ENCODE measurements around the gene ADAM19. TPM values are rescaled to one million over a fixed set of nuclear protein-coding genes. Genes with fewer than 3 reads are reported as not detected.

ADAM19 gene
- total RNA-seq, 1 donor from 2014 or later, result 4.9 TPM

- Histone ChIP-seq H3K27me3 (no peaks in the 10 kb centered on the region), H3K4me1 (peaks cover 4% of the 10 kb centered on the region), H3K36me3 (no peaks in the 10 kb centered on the region), H3K9me3 (no peaks in the 10 kb centered on the region), H3K4me3 (no peak overlapping the region), H3K27ac (no peak overlapping the region)
- no peak for TF ChIP-seq POLR2AphosphoS5 (IDR thresholded peaks at IDR 0.05; ENCODE audit: insufficient read depth in 1 of 2, low read depth in 1 of 2)
- TF ChIP-seq POLR2A (IDR thresholded peaks at IDR 0.05), result no peak
- no peak for TF ChIP-seq CTCF (IDR thresholded peaks at IDR 0.05)
- DNase-seq (ENCODE audit: extremely low spot score in 2 of 2), result no peak
- intact Hi-C loops (cut with DNase I), result no loop called here
Observed at GRCh38 chr5:157505496-157505895, 70.1 kb downstream of the ADAM19 start.

GRCh38 chr5:157504053-157504452 is 71.5 kb downstream of the ADAM19 start:
- intact Hi-C loops (cut with DNase I), result no loop called here
- TF ChIP-seq POLR2AphosphoS5 (IDR thresholded peaks at IDR 0.05; ENCODE audit: insufficient read depth in 1 of 2, low read depth in 1 of 2), result no peak
- no peak for TF ChIP-seq POLR2A (IDR thresholded peaks at IDR 0.05)
- TF ChIP-seq CTCF (IDR thresholded peaks at IDR 0.05), result no peak
- no peaks in the 10 kb centered on the region for H3K9me3 ChIP-seq
- H3K36me3 ChIP-seq, result no peaks in the 10 kb centered on the region
- no peak overlapping the region for H3K27ac ChIP-seq
- H3K4me3 ChIP-seq, result no peak overlapping the region
- H3K4me1 ChIP-seq, result peaks cover 4% of the 10 kb centered on the region
- H3K27me3 ChIP-seq, result no peaks in the 10 kb centered on the region
- DNase-seq (ENCODE audit: extremely low spot score in 2 of 2), result no peak

- DNase-seq (ENCODE audit: extremely low spot score in 2 of 2), result no peak
- TF ChIP-seq POLR2A (IDR thresholded peaks at IDR 0.05) (no peak), CTCF (IDR thresholded peaks at IDR 0.05) (no peak), POLR2AphosphoS5 (IDR thresholded peaks at IDR 0.05; ENCODE audit: insufficient read depth in 1 of 2, low read depth in 1 of 2) (no peak)
- intact Hi-C loops (cut with DNase I), result no loop called here
- H3K4me1 ChIP-seq, result no peaks in the 10 kb centered on the region
- H3K36me3 ChIP-seq, result no peaks in the 10 kb centered on the region
- H3K9me3 ChIP-seq, result no peaks in the 10 kb centered on the region
- H3K27ac ChIP-seq, result no peak overlapping the region
- H3K4me3 ChIP-seq, result no peak overlapping the region
- H3K27me3 ChIP-seq, result no peaks in the 10 kb centered on the region
Observed at GRCh38 chr5:157502143-157502647, 73.4 kb downstream of the ADAM19 start.

DNA sequence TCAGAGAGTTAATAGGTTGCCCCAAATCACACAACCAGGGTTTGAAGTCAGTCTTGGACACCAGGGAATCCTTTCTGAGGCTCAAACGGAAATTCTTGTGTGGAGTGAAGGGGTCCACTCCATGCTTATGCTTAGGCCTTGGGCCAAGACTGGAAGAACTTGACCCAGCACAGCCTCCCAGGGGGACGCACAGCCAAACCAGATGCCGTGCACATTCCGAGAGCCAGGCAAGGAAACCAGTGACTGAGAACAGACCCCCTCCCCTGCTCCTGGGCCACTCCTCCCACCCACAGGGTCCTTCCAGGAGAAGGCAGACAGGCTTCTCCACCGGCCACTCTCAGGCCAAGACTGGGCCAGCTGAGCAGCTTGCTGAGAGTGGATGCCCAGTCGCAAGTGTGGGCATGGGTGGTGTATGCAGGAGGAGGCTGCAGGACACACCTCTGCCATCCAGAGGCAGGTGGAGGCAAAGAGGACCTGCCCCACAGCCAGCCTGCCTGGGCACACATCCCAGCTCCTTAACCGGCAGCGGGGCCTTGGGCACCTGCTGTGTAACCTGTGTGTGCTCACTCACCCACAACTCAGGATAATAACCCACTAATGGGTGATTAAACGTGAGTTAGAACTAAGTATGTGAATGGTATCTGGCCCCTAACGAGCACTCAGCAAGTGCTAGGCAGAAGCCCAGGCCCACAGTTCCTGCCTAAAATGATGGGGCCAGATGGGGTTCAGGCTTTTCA is 77.5 kb downstream of the ADAM19 start:
- Histone ChIP-seq H3K9me3 (no peaks in the 10 kb centered on the region), H3K4me1 (no peaks in the 10 kb centered on the region), H3K4me3 (no peak overlapping the region), H3K27ac (no peak overlapping the region), H3K27me3 (no peaks in the 10 kb centered on the region), H3K36me3 (no peaks in the 10 kb centered on the region)
- DNase-seq (ENCODE audit: extremely low spot score in 2 of 2), result no peak
- TF ChIP-seq POLR2AphosphoS5 (IDR thresholded peaks at IDR 0.05; ENCODE audit: insufficient read depth in 1 of 2, low read depth in 1 of 2) (no peak), CTCF (IDR thresholded peaks at IDR 0.05) (no peak)
- intact Hi-C loops (cut with DNase I), result no loop called here

- H3K4me3 ChIP-seq, result no peak overlapping the region
- no peaks in the 10 kb centered on the region for H3K36me3 ChIP-seq
- H3K9me3 ChIP-seq, result no peaks in the 10 kb centered on the region
- intact Hi-C loops (cut with DNase I), result no loop called here
- H3K27ac ChIP-seq, result no peak overlapping the region
- DNase-seq (ENCODE audit: extremely low spot score in 2 of 2), result no peak
- no peaks in the 10 kb centered on the region for H3K27me3 ChIP-seq
- no peaks in the 10 kb centered on the region for H3K4me1 ChIP-seq
- TF ChIP-seq POLR2A (IDR thresholded peaks at IDR 0.05), result no peak
- TF ChIP-seq CTCF (IDR thresholded peaks at IDR 0.05), result no peak
- TF ChIP-seq POLR2AphosphoS5 (IDR thresholded peaks at IDR 0.05; ENCODE audit: insufficient read depth in 1 of 2, low read depth in 1 of 2), result no peak
Observed at GRCh38 chr5:157496864-157497263, 78.7 kb downstream of the ADAM19 start.
